ENCODE measurements around the gene ACAN. TPM values are rescaled to one million over a fixed set of nuclear protein-coding genes. Genes with fewer than 3 reads are reported as not detected.

The ACAN gene
- total and polyA plus RNA-seq, 9 donors = 2.9 to 52.6 (median 18.2) TPM

DNA sequence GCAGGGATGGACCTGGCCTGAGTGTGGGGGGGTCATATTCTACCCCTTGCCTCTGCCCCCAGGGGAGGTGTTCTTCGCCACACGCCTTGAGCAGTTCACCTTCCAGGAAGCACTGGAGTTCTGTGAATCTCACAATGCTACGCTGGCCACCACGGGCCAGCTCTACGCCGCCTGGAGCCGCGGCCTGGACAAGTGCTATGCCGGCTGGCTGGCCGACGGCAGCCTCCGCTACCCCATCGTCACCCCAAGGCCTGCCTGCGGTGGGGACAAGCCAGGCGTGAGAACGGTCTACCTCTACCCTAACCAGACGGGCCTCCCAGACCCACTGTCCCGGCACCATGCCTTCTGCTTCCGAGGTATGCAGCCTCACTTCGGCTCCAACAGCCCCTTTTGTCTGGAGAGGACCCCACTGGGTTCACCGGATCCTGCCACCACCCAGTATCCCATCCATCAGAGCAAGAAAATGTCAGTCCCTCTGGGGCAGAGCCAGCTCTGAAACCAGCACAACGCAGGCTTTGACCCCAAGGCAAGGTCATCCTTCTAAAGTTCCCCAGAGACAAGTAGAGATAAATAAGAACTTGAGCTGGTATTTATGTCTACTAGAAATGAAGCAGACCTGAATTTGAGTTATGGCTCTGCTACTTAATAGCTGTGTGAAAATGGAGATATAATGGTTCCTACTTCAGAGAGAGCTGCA is 46.3 kb downstream of the ACAN start:
- no peaks in the 10 kb centered on the region for H3K27me3 ChIP-seq (ENCODE audit: control insufficient read depth, insufficient read depth, low read length)
- 88% methylated on average over 21 of the region's 22 CpGs for WGBS (ENCODE audit: insufficient coverage)
- H3K36me3 ChIP-seq (ENCODE audit: control insufficient read depth, insufficient read depth, low read length) = no peaks in the 10 kb centered on the region
- no peak overlapping the region for H3K27ac ChIP-seq (ENCODE audit: low read length)
- H3K9me3 ChIP-seq (replicated peaks; ENCODE audit: control insufficient read depth, low read depth, low read length) = no peaks in the 10 kb centered on the region
- H3K4me1 ChIP-seq (ENCODE audit: control insufficient read depth, insufficient read depth, low read length) = no peaks in the 10 kb centered on the region
- no peak for DNase-seq
- no peak overlapping the region for H3K4me3 ChIP-seq (ENCODE audit: low read length)

- H3K27ac ChIP-seq (ENCODE audit: low read length) = no peak overlapping the region
- H3K4me3 ChIP-seq (ENCODE audit: low read length) = no peak overlapping the region
- DNase-seq = no peak
- H3K4me1 ChIP-seq (ENCODE audit: control insufficient read depth, insufficient read depth, low read length) = no peaks in the 10 kb centered on the region
- H3K27me3 ChIP-seq (ENCODE audit: control insufficient read depth, insufficient read depth, low read length) = no peaks in the 10 kb centered on the region
- H3K36me3 ChIP-seq (ENCODE audit: control insufficient read depth, insufficient read depth, low read length) = no peaks in the 10 kb centered on the region
- H3K9me3 ChIP-seq (replicated peaks; ENCODE audit: control insufficient read depth, low read depth, low read length) = no peaks in the 10 kb centered on the region
Measured at GRCh38 chr15:88852476-88852875, 49.2 kb downstream of the ACAN start.

- WGBS (ENCODE audit: insufficient coverage) = 87% methylated on average over 11 of the region's 11 CpGs
- Histone ChIP-seq H3K36me3 (ENCODE audit: control insufficient read depth, insufficient read depth, low read length) (no peaks in the 10 kb centered on the region), H3K27me3 (ENCODE audit: control insufficient read depth, insufficient read depth, low read length) (no peaks in the 10 kb centered on the region), H3K4me3 (ENCODE audit: low read length) (no peak overlapping the region), H3K9me3 (replicated peaks; ENCODE audit: control insufficient read depth, low read depth, low read length) (no peaks in the 10 kb centered on the region), H3K4me1 (ENCODE audit: control insufficient read depth, insufficient read depth, low read length) (no peaks in the 10 kb centered on the region), H3K27ac (ENCODE audit: low read length) (no peak overlapping the region)
- DNase-seq = no peak
Measured at GRCh38 chr15:88858934-88859333, 55.7 kb downstream of the ACAN start.

DNA sequence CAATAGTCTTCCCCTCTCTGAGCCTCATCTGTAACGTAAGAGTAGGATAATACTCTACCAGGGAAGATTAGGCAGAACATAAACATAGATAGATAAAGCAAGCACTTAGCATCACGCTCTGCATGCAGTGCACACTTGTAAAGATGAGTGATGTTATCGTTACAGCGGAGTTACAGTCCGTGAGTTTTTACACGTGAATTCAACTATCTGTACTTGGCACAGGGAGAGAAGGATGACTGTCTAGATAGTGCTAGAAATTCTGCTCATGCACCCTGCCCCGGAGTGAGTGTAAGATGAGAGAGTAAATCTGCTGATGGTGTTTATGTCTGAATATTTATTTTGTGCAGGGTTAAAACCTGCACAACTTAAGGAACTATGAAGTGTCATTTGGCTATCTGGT is 56.3 kb downstream of the ACAN start:
- Histone ChIP-seq H3K27me3 (ENCODE audit: control insufficient read depth, insufficient read depth, low read length) (no peaks in the 10 kb centered on the region), H3K4me1 (ENCODE audit: control insufficient read depth, insufficient read depth, low read length) (no peaks in the 10 kb centered on the region), H3K36me3 (ENCODE audit: control insufficient read depth, insufficient read depth, low read length) (no peaks in the 10 kb centered on the region), H3K4me3 (ENCODE audit: low read length) (no peak overlapping the region), H3K27ac (ENCODE audit: low read length) (no peak overlapping the region), H3K9me3 (replicated peaks; ENCODE audit: control insufficient read depth, low read depth, low read length) (no peaks in the 10 kb centered on the region)
- 73% methylated on average over 5 of the region's 7 CpGs for WGBS (ENCODE audit: insufficient coverage)
- DNase-seq = no peak

- no peak for DNase-seq
- H3K4me3 ChIP-seq (ENCODE audit: low read length) = no peak overlapping the region
- WGBS (ENCODE audit: insufficient coverage) = 74% methylated on average over 4 of the region's 7 CpGs
Measured at GRCh38 chr15:88860212-88860611, 57.0 kb downstream of the ACAN start.

GRCh38 chr15:88863412-88863811 is 60.2 kb downstream of the ACAN start:
- Histone ChIP-seq H3K9me3 (replicated peaks; ENCODE audit: control insufficient read depth, low read depth, low read length) (no peaks in the 10 kb centered on the region), H3K4me3 (ENCODE audit: low read length) (no peak overlapping the region), H3K27ac (ENCODE audit: low read length) (no peak overlapping the region), H3K4me1 (ENCODE audit: control insufficient read depth, insufficient read depth, low read length) (no peaks in the 10 kb centered on the region), H3K27me3 (ENCODE audit: control insufficient read depth, insufficient read depth, low read length) (no peaks in the 10 kb centered on the region), H3K36me3 (ENCODE audit: control insufficient read depth, insufficient read depth, low read length) (no peaks in the 10 kb centered on the region)
- WGBS (ENCODE audit: insufficient coverage) = no CpG with 5 or more reads among the region's 1 CpG
- no peak for DNase-seq

More at GRCh38 chr15:88860212-88860611, 57.0 kb downstream of the ACAN start:
- Histone ChIP-seq H3K36me3 (ENCODE audit: control insufficient read depth, insufficient read depth, low read length) (no peaks in the 10 kb centered on the region), H3K4me1 (ENCODE audit: control insufficient read depth, insufficient read depth, low read length) (no peaks in the 10 kb centered on the region), H3K27me3 (ENCODE audit: control insufficient read depth, insufficient read depth, low read length) (no peaks in the 10 kb centered on the region), H3K27ac (ENCODE audit: low read length) (no peak overlapping the region), H3K9me3 (replicated peaks; ENCODE audit: control insufficient read depth, low read depth, low read length) (no peaks in the 10 kb centered on the region)

GRCh38 chr15:88864861-88865497 is 61.7 kb downstream of the ACAN start:
- Histone ChIP-seq H3K9me3 (replicated peaks; ENCODE audit: control insufficient read depth, low read depth, low read length) (no peaks in the 10 kb centered on the region), H3K4me1 (ENCODE audit: control insufficient read depth, insufficient read depth, low read length) (no peaks in the 10 kb centered on the region), H3K36me3 (ENCODE audit: control insufficient read depth, insufficient read depth, low read length) (no peaks in the 10 kb centered on the region), H3K27me3 (ENCODE audit: control insufficient read depth, insufficient read depth, low read length) (no peaks in the 10 kb centered on the region), H3K4me3 (ENCODE audit: low read length) (no peak overlapping the region), H3K27ac (ENCODE audit: low read length) (no peak overlapping the region)
- 40% methylated on average over 2 of the region's 4 CpGs for WGBS (ENCODE audit: insufficient coverage)
- no peak for DNase-seq

DNA sequence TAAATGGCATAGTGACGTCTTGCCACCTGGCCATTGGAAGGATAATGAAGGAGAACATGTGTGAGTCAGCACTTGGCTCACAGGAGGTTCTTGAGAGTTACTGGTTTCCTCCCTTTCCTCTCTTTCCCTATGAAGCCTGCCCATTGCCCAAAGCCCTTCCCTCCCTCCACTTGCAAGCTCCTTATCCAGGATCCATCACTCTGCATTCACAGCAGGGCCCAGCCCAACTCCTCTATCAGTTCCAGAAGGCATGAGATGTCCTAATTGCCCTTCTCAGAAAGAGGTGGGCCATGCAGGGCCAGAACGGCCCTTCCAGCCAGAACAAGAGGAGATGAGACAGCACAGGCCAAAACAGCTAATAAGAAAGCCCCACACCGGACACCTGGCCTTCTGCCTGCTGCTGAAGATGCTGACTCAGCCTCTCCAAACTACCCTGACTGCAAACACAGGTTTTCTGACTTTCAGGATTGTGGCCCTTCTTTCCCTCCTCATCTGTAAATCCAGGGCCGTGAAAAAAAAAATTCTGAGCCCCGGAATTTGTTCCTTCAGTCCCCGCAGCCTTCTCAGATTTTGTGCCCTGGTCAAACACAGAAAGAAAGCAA is 62.4 kb downstream of the ACAN start:
- WGBS (ENCODE audit: insufficient coverage) = 51% methylated on average over 4 of the region's 6 CpGs
- no peak for DNase-seq
- no peaks in the 10 kb centered on the region for H3K36me3 ChIP-seq (ENCODE audit: control insufficient read depth, insufficient read depth, low read length)

GRCh38 chr15:88866295-88866881 is 63.2 kb downstream of the ACAN start:
- Histone ChIP-seq H3K4me1 (ENCODE audit: control insufficient read depth, insufficient read depth, low read length) (no peaks in the 10 kb centered on the region), H3K9me3 (replicated peaks; ENCODE audit: control insufficient read depth, low read depth, low read length) (no peaks in the 10 kb centered on the region), H3K27me3 (ENCODE audit: control insufficient read depth, insufficient read depth, low read length) (no peaks in the 10 kb centered on the region), H3K36me3 (ENCODE audit: control insufficient read depth, insufficient read depth, low read length) (no peaks in the 10 kb centered on the region), H3K27ac (ENCODE audit: low read length) (no peak overlapping the region), H3K4me3 (ENCODE audit: low read length) (no peak overlapping the region)
- DNase-seq = no peak
- 86% methylated on average over 6 of the region's 10 CpGs for WGBS (ENCODE audit: insufficient coverage)

More for the DNA sequence above, 62.4 kb downstream of the ACAN start:
- no peaks in the 10 kb centered on the region for H3K4me1 ChIP-seq (ENCODE audit: control insufficient read depth, insufficient read depth, low read length)
- no peaks in the 10 kb centered on the region for H3K9me3 ChIP-seq (replicated peaks; ENCODE audit: control insufficient read depth, low read depth, low read length)
- no peak overlapping the region for H3K27ac ChIP-seq (ENCODE audit: low read length)
- no peaks in the 10 kb centered on the region for H3K27me3 ChIP-seq (ENCODE audit: control insufficient read depth, insufficient read depth, low read length)
- no peak overlapping the region for H3K4me3 ChIP-seq (ENCODE audit: low read length)

- WGBS (ENCODE audit: insufficient coverage) = 92% methylated on average over 14 of the region's 14 CpGs
- H3K4me3 ChIP-seq (ENCODE audit: low read length) = no peak overlapping the region
- H3K36me3 ChIP-seq (ENCODE audit: control insufficient read depth, insufficient read depth, low read length) = no peaks in the 10 kb centered on the region
- no peak overlapping the region for H3K27ac ChIP-seq (ENCODE audit: low read length)
- no peak for DNase-seq
- no peaks in the 10 kb centered on the region for H3K9me3 ChIP-seq (replicated peaks; ENCODE audit: control insufficient read depth, low read depth, low read length)
- H3K27me3 ChIP-seq (ENCODE audit: control insufficient read depth, insufficient read depth, low read length) = peaks cover 6% of the 10 kb centered on the region
- peaks cover 9% of the 10 kb centered on the region for H3K4me1 ChIP-seq (ENCODE audit: control insufficient read depth, insufficient read depth, low read length)
Measured at GRCh38 chr15:88871313-88871712, 68.1 kb downstream of the ACAN start.
